K562 (cell line): ENCODE measurements around the gene ORAI3. TPM values are rescaled to one million over a fixed set of nuclear protein-coding genes. Genes with fewer than 3 reads are reported as not detected.

ENCODE experiments used
- BDP1 ChIP-seq: IDR thresholded peaks from 3 replicates; pipeline ENCODE4 v1.6.1; 2011; ENCODE audit not compliant: insufficient read length, insufficient read depth
- BMI1 ChIP-seq: fragments of 150-350 bp; IDR thresholded peaks from 2 replicates; pipeline ENCODE4 v1.6.1; 2014; ENCODE audit warnings: low read length
- CREB5 ChIP-seq: fragments of 250-450 bp; sonication (Bioruptor Pico); IDR thresholded peaks from 2 replicates; pipeline ENCODE4 v1.5.0; 2020; ENCODE audit warnings: mild to moderate bottlenecking
- DACH1 ChIP-seq: fragments of 450-650 bp; IDR thresholded peaks from 2 replicates; pipeline ENCODE4 v1.6.1; 2018; ENCODE audit not compliant: partially characterized antibody
- HDAC3 ChIP-seq: fragments of 450-650 bp; IDR thresholded peaks from 2 replicates; pipeline ENCODE4 v1.6.1; 2018; ENCODE audit warnings: borderline replicate concordance, mild to moderate bottlenecking, moderate library complexity; ENCODE audit not compliant: partially characterized antibody
- HNRNPH1 ChIP-seq: fragments of 200-400 bp; formaldehyde crosslinking; optimal IDR thresholded peaks from 2 replicates; pipeline ENCODE3; 2017; ENCODE audit warnings: low read depth, mild to moderate bottlenecking, low read length, moderate library complexity
- JUNB ChIP-seq: fragments of 450-650 bp; formaldehyde crosslinking; conservative IDR thresholded peaks from 2 replicates; pipeline ENCODE4 v1.4.0; 2020; ENCODE audit warnings: mild to moderate bottlenecking
- MED1 ChIP-seq: sonication (generic); formaldehyde crosslinking; IDR thresholded peaks from 2 replicates; pipeline ENCODE4 v1.8.1; 2023; ENCODE audit warnings: missing genetic modification reagents, borderline replicate concordance
- OTX1 ChIP-seq: fragments of 450-650 bp; formaldehyde crosslinking; IDR thresholded peaks from 2 replicates; pipeline ENCODE4 v1.4.0; 2022; ENCODE audit warnings: mild to moderate bottlenecking
- SNIP1 ChIP-seq: fragments of 450-650 bp; IDR thresholded peaks from 2 replicates; pipeline ENCODE4 v1.7.1; 2017; ENCODE audit warnings: low read depth, mild to moderate bottlenecking
- SRSF7 ChIP-seq: fragments of 200-400 bp; formaldehyde crosslinking; optimal IDR thresholded peaks from 2 replicates; pipeline ENCODE3; 2017; ENCODE audit warnings: mild to moderate bottlenecking, low read depth, low read length
- XRCC3 ChIP-seq: fragments of 450-650 bp; IDR thresholded peaks from 2 replicates; pipeline ENCODE4 v1.6.1; 2017; ENCODE audit warnings: mild to moderate bottlenecking, moderate library complexity
- ZNF436 ChIP-seq: fragments of 250-450, 450-650 bp; sonication (Bioruptor Pico); formaldehyde crosslinking; IDR thresholded peaks from 2 replicates; pipeline ENCODE4 v1.7.0; 2020; ENCODE audit warnings: mild to moderate bottlenecking
- polyA plus RNA-seq, 8 experiments: library from polyadenylated mRNA; depleted of rRNA in 4 of 8; stranded (reverse) in 5 of 8; unstranded in 3 of 8; fragments of >200 nt; fragmentation: Nextera tagmentation in 2 of 8; fragmentation: Illumina TruSeq in 1 of 8; extraction: Ambion mirVana in 2 of 8; extraction: Trizol in 1 of 8; gene quantifications; 2 replicates each; pipeline versions ENCODE4 v1.2.1 to v1.2.3, GENCODE V29; 2011 to 2014; ENCODE audit warnings: inconsistent platforms in 1 of 8, missing spikeins in 1 of 8
- total RNA-seq, 7 experiments: library from RNA; depleted of rRNA in 6 of 7; stranded (reverse); fragments of >200 nt in 6 of 7; fragmentation: Illumina TruSeq in 2 of 7; extraction: Trizol in 2 of 7; gene quantifications; 2 replicates each; pipeline versions ENCODE4 v1.2.1 to v1.2.3, GENCODE V29; 2011 to 2021; ENCODE audit warnings: low replicate concordance in 1 of 7
- TF ChIP-seq, protein P1 (sequence below): fragments of 450-650 bp; IDR thresholded peaks from 2 replicates; pipeline ENCODE4 v1.6.1; 2016; ENCODE audit warnings: mild to moderate bottlenecking, moderate library complexity
- TF ChIP-seq, protein P2 (sequence below), 2 experiments: fragments of 450-650 bp in 1 of 2; sonication (generic) in 1 of 2; formaldehyde crosslinking in 1 of 2; IDR thresholded peaks in 1 of 2; conservative IDR thresholded peaks in 1 of 2; 2 replicates each; pipeline versions ENCODE4 v1.6.1 to v1.8.1; 2016 to 2023; ENCODE audit warnings: mild to moderate bottlenecking in 2 of 2, moderate library complexity in 2 of 2, inconsistent platforms in 1 of 2, missing genetic modification reagents in 1 of 2

ORAI3 gene
- total and polyA plus RNA-seq, 9 of the 15 experiments (the other 6 are each of a cell fraction or from before 2014, with no cell fraction given), result 4.9 to 23.3 (median 14.1) TPM

- TF ChIP-seq XRCC3, result no peak
- no peak for TF ChIP-seq DACH1
- TF ChIP-seq, protein P1, sequence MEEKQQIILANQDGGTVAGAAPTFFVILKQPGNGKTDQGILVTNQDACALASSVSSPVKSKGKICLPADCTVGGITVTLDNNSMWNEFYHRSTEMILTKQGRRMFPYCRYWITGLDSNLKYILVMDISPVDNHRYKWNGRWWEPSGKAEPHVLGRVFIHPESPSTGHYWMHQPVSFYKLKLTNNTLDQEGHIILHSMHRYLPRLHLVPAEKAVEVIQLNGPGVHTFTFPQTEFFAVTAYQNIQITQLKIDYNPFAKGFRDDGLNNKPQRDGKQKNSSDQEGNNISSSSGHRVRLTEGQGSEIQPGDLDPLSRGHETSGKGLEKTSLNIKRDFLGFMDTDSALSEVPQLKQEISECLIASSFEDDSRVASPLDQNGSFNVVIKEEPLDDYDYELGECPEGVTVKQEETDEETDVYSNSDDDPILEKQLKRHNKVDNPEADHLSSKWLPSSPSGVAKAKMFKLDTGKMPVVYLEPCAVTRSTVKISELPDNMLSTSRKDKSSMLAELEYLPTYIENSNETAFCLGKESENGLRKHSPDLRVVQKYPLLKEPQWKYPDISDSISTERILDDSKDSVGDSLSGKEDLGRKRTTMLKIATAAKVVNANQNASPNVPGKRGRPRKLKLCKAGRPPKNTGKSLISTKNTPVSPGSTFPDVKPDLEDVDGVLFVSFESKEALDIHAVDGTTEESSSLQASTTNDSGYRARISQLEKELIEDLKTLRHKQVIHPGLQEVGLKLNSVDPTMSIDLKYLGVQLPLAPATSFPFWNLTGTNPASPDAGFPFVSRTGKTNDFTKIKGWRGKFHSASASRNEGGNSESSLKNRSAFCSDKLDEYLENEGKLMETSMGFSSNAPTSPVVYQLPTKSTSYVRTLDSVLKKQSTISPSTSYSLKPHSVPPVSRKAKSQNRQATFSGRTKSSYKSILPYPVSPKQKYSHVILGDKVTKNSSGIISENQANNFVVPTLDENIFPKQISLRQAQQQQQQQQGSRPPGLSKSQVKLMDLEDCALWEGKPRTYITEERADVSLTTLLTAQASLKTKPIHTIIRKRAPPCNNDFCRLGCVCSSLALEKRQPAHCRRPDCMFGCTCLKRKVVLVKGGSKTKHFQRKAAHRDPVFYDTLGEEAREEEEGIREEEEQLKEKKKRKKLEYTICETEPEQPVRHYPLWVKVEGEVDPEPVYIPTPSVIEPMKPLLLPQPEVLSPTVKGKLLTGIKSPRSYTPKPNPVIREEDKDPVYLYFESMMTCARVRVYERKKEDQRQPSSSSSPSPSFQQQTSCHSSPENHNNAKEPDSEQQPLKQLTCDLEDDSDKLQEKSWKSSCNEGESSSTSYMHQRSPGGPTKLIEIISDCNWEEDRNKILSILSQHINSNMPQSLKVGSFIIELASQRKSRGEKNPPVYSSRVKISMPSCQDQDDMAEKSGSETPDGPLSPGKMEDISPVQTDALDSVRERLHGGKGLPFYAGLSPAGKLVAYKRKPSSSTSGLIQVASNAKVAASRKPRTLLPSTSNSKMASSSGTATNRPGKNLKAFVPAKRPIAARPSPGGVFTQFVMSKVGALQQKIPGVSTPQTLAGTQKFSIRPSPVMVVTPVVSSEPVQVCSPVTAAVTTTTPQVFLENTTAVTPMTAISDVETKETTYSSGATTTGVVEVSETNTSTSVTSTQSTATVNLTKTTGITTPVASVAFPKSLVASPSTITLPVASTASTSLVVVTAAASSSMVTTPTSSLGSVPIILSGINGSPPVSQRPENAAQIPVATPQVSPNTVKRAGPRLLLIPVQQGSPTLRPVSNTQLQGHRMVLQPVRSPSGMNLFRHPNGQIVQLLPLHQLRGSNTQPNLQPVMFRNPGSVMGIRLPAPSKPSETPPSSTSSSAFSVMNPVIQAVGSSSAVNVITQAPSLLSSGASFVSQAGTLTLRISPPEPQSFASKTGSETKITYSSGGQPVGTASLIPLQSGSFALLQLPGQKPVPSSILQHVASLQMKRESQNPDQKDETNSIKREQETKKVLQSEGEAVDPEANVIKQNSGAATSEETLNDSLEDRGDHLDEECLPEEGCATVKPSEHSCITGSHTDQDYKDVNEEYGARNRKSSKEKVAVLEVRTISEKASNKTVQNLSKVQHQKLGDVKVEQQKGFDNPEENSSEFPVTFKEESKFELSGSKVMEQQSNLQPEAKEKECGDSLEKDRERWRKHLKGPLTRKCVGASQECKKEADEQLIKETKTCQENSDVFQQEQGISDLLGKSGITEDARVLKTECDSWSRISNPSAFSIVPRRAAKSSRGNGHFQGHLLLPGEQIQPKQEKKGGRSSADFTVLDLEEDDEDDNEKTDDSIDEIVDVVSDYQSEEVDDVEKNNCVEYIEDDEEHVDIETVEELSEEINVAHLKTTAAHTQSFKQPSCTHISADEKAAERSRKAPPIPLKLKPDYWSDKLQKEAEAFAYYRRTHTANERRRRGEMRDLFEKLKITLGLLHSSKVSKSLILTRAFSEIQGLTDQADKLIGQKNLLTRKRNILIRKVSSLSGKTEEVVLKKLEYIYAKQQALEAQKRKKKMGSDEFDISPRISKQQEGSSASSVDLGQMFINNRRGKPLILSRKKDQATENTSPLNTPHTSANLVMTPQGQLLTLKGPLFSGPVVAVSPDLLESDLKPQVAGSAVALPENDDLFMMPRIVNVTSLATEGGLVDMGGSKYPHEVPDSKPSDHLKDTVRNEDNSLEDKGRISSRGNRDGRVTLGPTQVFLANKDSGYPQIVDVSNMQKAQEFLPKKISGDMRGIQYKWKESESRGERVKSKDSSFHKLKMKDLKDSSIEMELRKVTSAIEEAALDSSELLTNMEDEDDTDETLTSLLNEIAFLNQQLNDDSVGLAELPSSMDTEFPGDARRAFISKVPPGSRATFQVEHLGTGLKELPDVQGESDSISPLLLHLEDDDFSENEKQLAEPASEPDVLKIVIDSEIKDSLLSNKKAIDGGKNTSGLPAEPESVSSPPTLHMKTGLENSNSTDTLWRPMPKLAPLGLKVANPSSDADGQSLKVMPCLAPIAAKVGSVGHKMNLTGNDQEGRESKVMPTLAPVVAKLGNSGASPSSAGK, result no peak
- TF ChIP-seq OTX1 (CRISPR knock-in tag), result no peak
- TF ChIP-seq HNRNPH1, result no peak
- TF ChIP-seq, protein P2, sequence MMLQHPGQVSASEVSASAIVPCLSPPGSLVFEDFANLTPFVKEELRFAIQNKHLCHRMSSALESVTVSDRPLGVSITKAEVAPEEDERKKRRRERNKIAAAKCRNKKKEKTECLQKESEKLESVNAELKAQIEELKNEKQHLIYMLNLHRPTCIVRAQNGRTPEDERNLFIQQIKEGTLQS (IDR thresholded peaks at IDR 0.05), result no peak
- TF ChIP-seq, protein P2 (CRISPR knock-in tag; conservative IDR thresholded peaks at IDR 0.05), result no peak
- TF ChIP-seq HDAC3, result no peak
- TF ChIP-seq BDP1, result no peak
- no peak for TF ChIP-seq CREB5 (CRISPR knock-in tag)
- no peak for TF ChIP-seq JUNB (CRISPR knock-in tag)
- TF ChIP-seq BMI1, result no peak
- no peak for TF ChIP-seq SNIP1
- no peak for TF ChIP-seq ZNF436 (CRISPR knock-in tag)
- TF ChIP-seq SRSF7, result no peak
- no peak for TF ChIP-seq MED1 (CRISPR knock-in tag)
Observed at GRCh38 chr16:30922420-30922959, 26.4 kb upstream of the ORAI3 start (continued).
